B cell (primary cell): ENCODE data around the gene GALNT7.

Experiments
- EZH2 ChIP-seq: IDR thresholded peaks from 2 replicates; pipeline ENCODE4 v1.6.1; 2012; ENCODE audit warnings: borderline replicate concordance, low read depth, mild to moderate bottlenecking, moderate library complexity, low read length; ENCODE audit not compliant: insufficient read depth, poor library complexity, severe bottlenecking
- TF ChIP-seq, protein P1 (sequence below): fragments of 200-600 bp; IDR thresholded peaks from one replicate; pipeline ENCODE4 v1.8.0; 2022; ENCODE audit warnings: antibody characterized with exemption, mild to moderate bottlenecking

DNA sequence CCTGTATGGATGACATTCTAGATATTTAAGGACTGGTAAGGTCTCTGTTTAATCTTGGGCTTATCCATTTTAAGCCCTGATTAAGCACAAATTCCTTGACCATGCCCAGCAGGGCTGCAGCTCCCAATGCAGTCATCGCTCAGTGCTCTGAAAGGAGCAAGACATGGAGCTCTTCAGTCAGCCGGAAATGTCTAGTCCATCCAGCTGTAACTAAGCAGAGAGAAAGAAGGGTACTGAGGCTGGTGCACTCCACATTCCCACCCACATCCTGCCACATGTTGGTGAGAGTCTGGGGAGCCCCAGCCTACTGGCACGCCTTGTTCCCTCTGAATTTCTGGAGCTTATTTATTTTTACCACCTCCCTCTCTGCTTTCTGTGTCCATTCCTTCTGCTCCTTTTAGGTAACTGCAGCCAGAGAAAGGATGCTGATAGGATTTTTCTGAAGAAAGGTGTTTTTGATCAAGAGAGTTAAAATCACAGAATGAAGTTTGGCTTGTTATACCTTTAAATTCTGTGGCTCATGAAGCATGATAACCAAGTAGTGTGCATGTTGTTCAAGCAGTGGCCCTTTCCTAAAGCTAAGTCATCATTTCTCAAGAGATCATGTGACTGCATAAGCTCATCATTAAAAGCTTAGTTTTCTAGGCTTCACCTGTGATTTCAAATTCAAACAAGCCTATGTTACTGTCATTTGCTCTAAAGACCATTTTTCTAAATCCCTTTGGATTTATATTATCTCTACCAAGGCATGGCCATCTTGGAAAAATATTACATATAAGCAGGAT, 74.0 kb downstream of the GALNT7 start:
- TF ChIP-seq EZH2: no peak
- TF ChIP-seq, protein P1, sequence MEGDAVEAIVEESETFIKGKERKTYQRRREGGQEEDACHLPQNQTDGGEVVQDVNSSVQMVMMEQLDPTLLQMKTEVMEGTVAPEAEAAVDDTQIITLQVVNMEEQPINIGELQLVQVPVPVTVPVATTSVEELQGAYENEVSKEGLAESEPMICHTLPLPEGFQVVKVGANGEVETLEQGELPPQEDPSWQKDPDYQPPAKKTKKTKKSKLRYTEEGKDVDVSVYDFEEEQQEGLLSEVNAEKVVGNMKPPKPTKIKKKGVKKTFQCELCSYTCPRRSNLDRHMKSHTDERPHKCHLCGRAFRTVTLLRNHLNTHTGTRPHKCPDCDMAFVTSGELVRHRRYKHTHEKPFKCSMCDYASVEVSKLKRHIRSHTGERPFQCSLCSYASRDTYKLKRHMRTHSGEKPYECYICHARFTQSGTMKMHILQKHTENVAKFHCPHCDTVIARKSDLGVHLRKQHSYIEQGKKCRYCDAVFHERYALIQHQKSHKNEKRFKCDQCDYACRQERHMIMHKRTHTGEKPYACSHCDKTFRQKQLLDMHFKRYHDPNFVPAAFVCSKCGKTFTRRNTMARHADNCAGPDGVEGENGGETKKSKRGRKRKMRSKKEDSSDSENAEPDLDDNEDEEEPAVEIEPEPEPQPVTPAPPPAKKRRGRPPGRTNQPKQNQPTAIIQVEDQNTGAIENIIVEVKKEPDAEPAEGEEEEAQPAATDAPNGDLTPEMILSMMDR: no peak
